Epithelial cell of proximal tubule (primary cell): ENCODE measurements around the gene BTBD19. TPM values are rescaled to one million over a fixed set of nuclear protein-coding genes. Genes with fewer than 3 reads are reported as not detected.
A peak's percentile ranks its signal among the peaks of the same experiment; 100 is the strongest.

Experiments
- DNase-seq: peaks from one replicate; pipeline ENCODE4 v3.0.0-alpha.2; 2011; ENCODE audit warnings: low read depth
- H3K4me3 ChIP-seq: 2 replicates; pipeline ENCODE4 v1.5.1; 2011; ENCODE audit warnings: low read depth, mild to moderate bottlenecking, low read length
- CTCF ChIP-seq: conservative IDR thresholded peaks from 2 replicates; pipeline ENCODE4 v1.5.1; 2012; ENCODE audit warnings: low read depth, mild to moderate bottlenecking, low read length
- total RNA-seq: library from RNA; depleted of rRNA; stranded (reverse); fragments of >200 nt; gene quantifications from 2 replicates; pipeline ENCODE4 v1.2.3, GENCODE V29; 2015

The BTBD19 gene
- total RNA-seq, 1 donor from 2014 or later: 0.29 TPM

DNA sequence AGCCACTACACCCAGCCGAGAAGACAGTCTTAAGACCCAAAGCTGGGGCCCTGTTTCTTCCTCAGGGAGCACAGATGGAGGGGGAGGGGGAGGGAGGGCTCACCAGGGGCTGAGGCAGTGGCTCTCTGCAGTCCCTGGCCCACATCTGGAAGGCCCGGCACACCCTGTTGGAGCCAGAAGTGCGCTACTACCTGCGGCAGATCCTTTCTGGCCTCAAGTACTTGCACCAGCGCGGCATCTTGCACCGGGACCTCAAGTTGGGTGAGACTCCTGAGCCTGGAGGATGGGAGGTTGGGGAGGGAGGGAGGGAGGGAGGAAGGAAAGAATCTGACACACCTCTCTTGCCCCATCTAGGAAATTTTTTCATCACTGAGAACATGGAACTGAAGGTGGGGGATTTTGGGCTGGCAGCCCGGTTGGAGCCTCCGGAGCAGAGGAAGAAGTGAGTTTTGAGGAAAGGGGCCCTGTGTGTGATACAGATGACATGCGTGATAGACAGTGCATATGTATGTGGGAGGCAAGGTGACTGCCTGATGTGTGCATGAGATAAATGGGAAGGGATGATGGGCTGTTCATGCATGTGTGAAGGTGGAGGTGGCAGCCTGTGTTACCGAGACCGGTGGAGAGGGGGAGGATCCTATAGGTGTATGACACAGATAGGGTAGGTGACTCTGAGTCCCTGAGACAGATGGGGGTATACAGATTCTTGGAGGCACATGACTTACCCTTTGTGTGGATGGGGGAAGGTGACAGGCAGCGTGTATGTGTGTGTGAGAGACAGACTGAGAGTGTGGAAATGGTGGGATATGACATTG, 6.6 kb upstream of the BTBD19 start:
- no peak for DNase-seq
- no peak for TF ChIP-seq CTCF
- peak overlapping the region; percentile 93 for H3K4me3 ChIP-seq

- no peak for TF ChIP-seq CTCF
- H3K4me3 ChIP-seq: peak overlapping the region; percentile 93
- DNase-seq: no peak
Measured at GRCh38 chr1:44802306-44803061, 5.8 kb upstream of the BTBD19 start.

- H3K4me3 ChIP-seq: peak overlapping the region; percentile 93
- TF ChIP-seq CTCF: no peak
- no peak for DNase-seq
Measured at GRCh38 chr1:44803062-44803311, 5.3 kb upstream of the BTBD19 start.

GRCh38 chr1:44803312-44804095, 4.8 kb upstream of the BTBD19 start:
- DNase-seq: no peak
- peak overlapping the region; percentile 16 for H3K4me3 ChIP-seq
- TF ChIP-seq CTCF: no peak

- no peak overlapping the region for H3K4me3 ChIP-seq
- no peak for DNase-seq
- TF ChIP-seq CTCF: no peak
Measured at GRCh38 chr1:44805311-44806024, 2.9 kb upstream of the BTBD19 start.

- no peak overlapping the region for H3K4me3 ChIP-seq
- DNase-seq: no peak
- no peak for TF ChIP-seq CTCF
Measured at GRCh38 chr1:44806025-44806703, 2.2 kb upstream of the BTBD19 start.
